HepG2 (cell line): ENCODE data around the gene SMURF2. TPM values are rescaled to one million over a fixed set of nuclear protein-coding genes. Genes with fewer than 3 reads are reported as not detected.

ENCODE experiments used
- ATAC-seq: fragments of 200-7000 bp; cut with Tn5 transposase; 3 replicates; pipeline ENCODE4 v1.9.1; 2020; ENCODE audit warnings: mild to moderate bottlenecking, moderate library complexity
- BruUV-seq: library from RNA; stranded (reverse); fragments of 400-500 nt; replicated peaks from 2 replicates; lab custom pipeline; 2021; lab: Mats Ljungman, UMichigan
- CTCF ChIA-PET: fragments of 300-600 bp; formaldehyde crosslinking; extraction: SDS; loops from one replicate; lab custom pipeline; 2021; ENCODE audit warnings: low total read pairs, inconsistent platforms, low intra/inter-chr PET ratio; lab: Yijun Ruan, JAX
- POLR2A ChIA-PET: fragments of 350-600 bp; sonication (Branson Sonifier 250); formaldehyde crosslinking; loops from one replicate; lab custom pipeline; 2020; ENCODE audit warnings: antibody characterized with exemption, inconsistent platforms; lab: Yijun Ruan, JAX
- DNase-seq: peaks from one replicate; pipeline ENCODE4 v3.0.0-alpha.2; 2015; ENCODE audit warnings: low spot score
- FAIRE-seq: peaks from 3 replicates; lab custom pipeline; 2011; peaks lifted over from hg19 to GRCh38; lab: Jason Lieb, UNC
- H2AFZ ChIP-seq: one replicate; pipeline ENCODE4 v1.6.1; 2011; ENCODE audit warnings: low read length, inconsistent platforms
- H3K27ac ChIP-seq: fragments of 300-600 bp; 3 replicates; pipeline ENCODE4 v1.8.0; 2011; ENCODE audit warnings: mixed run types, mild to moderate bottlenecking, mixed read lengths, low read length, inconsistent platforms; ENCODE audit not compliant: insufficient read depth; ENCODE audit errors: extremely low read length
- H3K27me3 ChIP-seq, 2 experiments: fragments of 200-600 bp in 1 of 2; 2 replicates in 1 of 2; 3 replicates in 1 of 2; pipeline versions ENCODE4 v1.6.0 to v1.8.0; 2011; ENCODE audit warnings: low read length in 2 of 2, mild to moderate bottlenecking in 2 of 2, moderate library complexity in 2 of 2, inconsistent platforms in 1 of 2; ENCODE audit not compliant: insufficient read depth in 2 of 2, control insufficient read depth in 1 of 2
- H3K36me3 ChIP-seq, 2 experiments: fragments of 200-600 bp in 1 of 2; replicated peaks in 1 of 2; 2 replicates in 1 of 2; 3 replicates in 1 of 2; pipeline versions ENCODE4 v1.5.1 to v1.8.0; 2011; ENCODE audit warnings: low read length in 2 of 2, inconsistent platforms in 1 of 2; ENCODE audit not compliant: insufficient read depth in 2 of 2, control insufficient read depth in 1 of 2
- H3K4me1 ChIP-seq: 2 replicates; pipeline ENCODE4 v1.5.1; 2012; ENCODE audit warnings: low read length, inconsistent platforms; ENCODE audit not compliant: insufficient read depth
- H3K4me2 ChIP-seq: 2 replicates; pipeline ENCODE4 v1.6.0; 2011; ENCODE audit warnings: low read depth, low read length, inconsistent platforms
- H3K4me3 ChIP-seq, 3 experiments: fragments of 200-600 bp in 1 of 3; sonication (generic), shearing (Covaris generic) in 1 of 3; replicated peaks in 1 of 3; 2 replicates each; pipeline ENCODE4 v1.5.1; 2011 to 2016; ENCODE audit warnings: low read length in 3 of 3, inconsistent platforms in 2 of 3, low read depth in 2 of 3, mild to moderate bottlenecking in 2 of 3, control low read depth in 1 of 3, mixed read lengths in 1 of 3; ENCODE audit not compliant: insufficient read depth in 1 of 3
- H3K79me2 ChIP-seq: one replicate; pipeline ENCODE4 v1.6.1; 2011; ENCODE audit warnings: low read length, inconsistent platforms; ENCODE audit not compliant: insufficient read depth
- H3K9ac ChIP-seq: 2 replicates; pipeline ENCODE4 v1.6.0; 2011; ENCODE audit warnings: mild to moderate bottlenecking, low read depth, low read length, inconsistent platforms; ENCODE audit not compliant: insufficient read depth
- H3K9me3 ChIP-seq: 2 replicates; pipeline ENCODE4 v1.5.1; 2012; ENCODE audit warnings: mild to moderate bottlenecking, low read length
- H4K20me1 ChIP-seq: 2 replicates; pipeline ENCODE4 v1.6.0; 2011; ENCODE audit warnings: inconsistent platforms, mild to moderate bottlenecking, low read length, moderate library complexity; ENCODE audit not compliant: insufficient read depth
- CENPX ChIP-seq: sonication (generic); formaldehyde crosslinking; IDR thresholded peaks from 2 replicates; pipeline ENCODE4 v1.9.0; 2021; ENCODE audit warnings: mild to moderate bottlenecking, missing genetic modification reagents, moderate library complexity
- EZH2 ChIP-seq: conservative IDR thresholded peaks from 2 replicates; pipeline ENCODE4 v1.6.1; 2012; ENCODE audit warnings: mild to moderate bottlenecking, low read depth, low read length, moderate library complexity
- FOXO1 ChIP-seq: sonication (generic); formaldehyde crosslinking; IDR thresholded peaks from 2 replicates; pipeline ENCODE4 v1.4.0; 2020; ENCODE audit warnings: missing genetic modification reagents
- SPEN ChIP-seq: sonication (generic); formaldehyde crosslinking; IDR thresholded peaks from 2 replicates; pipeline ENCODE4 v1.5.1; 2020; ENCODE audit warnings: low read depth, mild to moderate bottlenecking, missing genetic modification reagents
- TEAD3 ChIP-seq: optimal IDR thresholded peaks from 2 replicates; pipeline ENCODE3; 2016; ENCODE audit warnings: borderline replicate concordance
- ZFP36L1 ChIP-seq: sonication (generic); formaldehyde crosslinking; IDR thresholded peaks from 2 replicates; pipeline ENCODE4 v1.8.0; 2022; ENCODE audit warnings: mild to moderate bottlenecking, missing genetic modification reagents, moderate library complexity
- ZNF780A ChIP-seq: sonication (generic); formaldehyde crosslinking; IDR thresholded peaks from 2 replicates; pipeline ENCODE4 v1.8.0; 2022; ENCODE audit warnings: mild to moderate bottlenecking, missing genetic modification reagents, moderate library complexity
- WGBS: methylation state at CpG from one replicate; pipeline ENCODE4 v1.1.6; 2017; ENCODE audit warnings: low lambda C conversion rate; 5-methylcytosine and 5-hydroxymethylcytosine counted together
- in situ Hi-C: cut with HindIII; loops from 2 replicates; pipeline ENCODE4 v1.10.0; 2017; ENCODE audit warnings: low pct_unique_long_range_greater_than_20kb; ENCODE audit not compliant: extremely low pct_ligation_motif_present
- intact Hi-C: fragments of 100-400 bp; cut with micrococcal nuclease; formaldehyde crosslinking; loops from one replicate; pipeline ENCODE4 v1.10.0; 2022; ENCODE audit not compliant: unreplicated experiment
- polyA plus RNA-seq, 8 experiments: library from polyadenylated mRNA; depleted of rRNA in 3 of 8; stranded (reverse) in 7 of 8; unstranded in 1 of 8; fragments of >200 nt; fragmentation: Illumina TruSeq in 4 of 8; extraction: Trizol in 4 of 8; gene quantifications; 2 replicates each; pipeline versions ENCODE4 v1.2.1 to v1.2.3, GENCODE V29; 2011 to 2016; ENCODE audit warnings: low read depth in 4 of 8, missing spikeins in 1 of 8, mixed read lengths in 1 of 8; ENCODE audit not compliant: insufficient read depth in 1 of 8
- total RNA-seq, 5 experiments: library from RNA; depleted of rRNA; stranded (reverse); fragments of >200 nt; fragmentation: Illumina TruSeq; extraction: Trizol; gene quantifications; 2 replicates each; pipeline ENCODE4 v1.2.3, GENCODE V29; 2016; ENCODE audit warnings: low read depth in 1 of 5
- TF ChIP-seq, protein P1 (sequence below): sonication (generic); formaldehyde crosslinking; IDR thresholded peaks from 2 replicates; pipeline ENCODE4 v1.5.1; 2020; ENCODE audit warnings: mild to moderate bottlenecking, missing genetic modification reagents, moderate library complexity

Gene SMURF2
- total and polyA plus RNA-seq, 2 of the 13 experiments (the other 11 are each of a cell fraction or from before 2014, with no cell fraction given), result 14.9 to 24.3 TPM

DNA sequence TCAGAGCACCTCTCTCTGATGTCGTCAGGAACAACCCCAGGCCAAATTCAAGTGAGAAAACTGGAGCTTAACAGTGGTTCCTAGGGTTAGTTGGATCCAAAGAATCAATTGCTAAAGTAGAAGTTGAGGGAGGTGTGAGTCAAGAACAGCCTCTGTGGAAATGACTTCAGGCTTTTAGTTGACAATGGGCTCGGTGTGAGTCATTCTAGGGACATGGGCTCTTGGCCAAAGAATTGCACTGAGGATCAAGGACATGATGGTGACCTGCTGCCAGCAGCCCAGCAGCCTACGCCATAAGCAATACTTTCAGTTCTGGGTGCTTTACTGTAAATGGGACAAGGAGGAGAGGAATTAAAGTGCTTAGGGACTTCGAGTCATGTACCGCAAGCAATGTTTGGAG lies 32.1 kb upstream of the SMURF2 start (continued):
- TF ChIP-seq, protein P1, sequence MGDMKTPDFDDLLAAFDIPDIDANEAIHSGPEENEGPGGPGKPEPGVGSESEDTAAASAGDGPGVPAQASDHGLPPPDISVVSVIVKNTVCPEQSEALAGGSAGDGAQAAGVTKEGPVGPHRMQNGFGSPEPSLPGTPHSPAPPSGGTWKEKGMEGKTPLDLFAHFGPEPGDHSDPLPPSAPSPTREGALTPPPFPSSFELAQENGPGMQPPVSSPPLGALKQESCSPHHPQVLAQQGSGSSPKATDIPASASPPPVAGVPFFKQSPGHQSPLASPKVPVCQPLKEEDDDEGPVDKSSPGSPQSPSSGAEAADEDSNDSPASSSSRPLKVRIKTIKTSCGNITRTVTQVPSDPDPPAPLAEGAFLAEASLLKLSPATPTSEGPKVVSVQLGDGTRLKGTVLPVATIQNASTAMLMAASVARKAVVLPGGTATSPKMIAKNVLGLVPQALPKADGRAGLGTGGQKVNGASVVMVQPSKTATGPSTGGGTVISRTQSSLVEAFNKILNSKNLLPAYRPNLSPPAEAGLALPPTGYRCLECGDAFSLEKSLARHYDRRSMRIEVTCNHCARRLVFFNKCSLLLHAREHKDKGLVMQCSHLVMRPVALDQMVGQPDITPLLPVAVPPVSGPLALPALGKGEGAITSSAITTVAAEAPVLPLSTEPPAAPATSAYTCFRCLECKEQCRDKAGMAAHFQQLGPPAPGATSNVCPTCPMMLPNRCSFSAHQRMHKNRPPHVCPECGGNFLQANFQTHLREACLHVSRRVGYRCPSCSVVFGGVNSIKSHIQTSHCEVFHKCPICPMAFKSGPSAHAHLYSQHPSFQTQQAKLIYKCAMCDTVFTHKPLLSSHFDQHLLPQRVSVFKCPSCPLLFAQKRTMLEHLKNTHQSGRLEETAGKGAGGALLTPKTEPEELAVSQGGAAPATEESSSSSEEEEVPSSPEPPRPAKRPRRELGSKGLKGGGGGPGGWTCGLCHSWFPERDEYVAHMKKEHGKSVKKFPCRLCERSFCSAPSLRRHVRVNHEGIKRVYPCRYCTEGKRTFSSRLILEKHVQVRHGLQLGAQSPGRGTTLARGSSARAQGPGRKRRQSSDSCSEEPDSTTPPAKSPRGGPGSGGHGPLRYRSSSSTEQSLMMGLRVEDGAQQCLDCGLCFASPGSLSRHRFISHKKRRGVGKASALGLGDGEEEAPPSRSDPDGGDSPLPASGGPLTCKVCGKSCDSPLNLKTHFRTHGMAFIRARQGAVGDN, result no peak

GRCh38 chr17:64692187-64692586 lies 30.1 kb upstream of the SMURF2 start:
- H3K4me1 ChIP-seq, result peaks cover 49% of the 10 kb centered on the region
- H3K36me3 ChIP-seq, result no peaks in the 10 kb centered on the region
- WGBS, result 84% methylated on average over 3 of the region's 3 CpGs
- ATAC-seq (no peak), DNase-seq (no peak), FAIRE-seq (no peak)
- no peak overlapping the region for H3K4me2 ChIP-seq
- intact Hi-C loops (no loop called here), in situ Hi-C loops (no loop called here)
- POLR2A ChIA-PET, result no interaction called here
- H3K9ac ChIP-seq, result no peak overlapping the region
- no peak overlapping the region for H2AFZ ChIP-seq
- H4K20me1 ChIP-seq, result no peaks in the 10 kb centered on the region
- CTCF ChIA-PET, result no interaction called here
- H3K27me3 ChIP-seq, result no peaks in the 10 kb centered on the region; a peak in 1 of 5 replicates
- H3K27ac ChIP-seq, result no peak overlapping the region
- H3K9me3 ChIP-seq, result no peaks in the 10 kb centered on the region
- BruUV-seq, result no TSS peak
- no peak for TF ChIP-seq ZFP36L1 (CRISPR knock-in tag)
- no peak for TF ChIP-seq ZNF780A (CRISPR knock-in tag)
- no peak for TF ChIP-seq CENPX (CRISPR knock-in tag)
- TF ChIP-seq EZH2, result no peak
- TF ChIP-seq FOXO1, result no peak
- TF ChIP-seq TEAD3 (CRISPR knock-in tag), result no peak
- no peak for TF ChIP-seq SPEN (CRISPR knock-in tag)
- H3K4me3 ChIP-seq, result no peak overlapping the region
- H3K79me2 ChIP-seq, result no peaks in the 10 kb centered on the region
